A673 (cell line): ENCODE results near the gene ITIH6. TPM values are rescaled to one million over a fixed set of nuclear protein-coding genes. Genes with fewer than 3 reads are reported as not detected.

Experiments used
- BruUV-seq: library from RNA; stranded (reverse); fragments of 400-500 nt; replicated peaks from 2 replicates; lab custom pipeline; 2021; lab: Mats Ljungman, UMichigan
- CTCF ChIA-PET: fragments of 300-600 bp; sonication (Branson Sonifier 250); formaldehyde crosslinking; loops from one replicate; lab custom pipeline; 2022; ENCODE audit warnings: antibody characterized with exemption; lab: Charles Lee
- POLR2A ChIA-PET: fragments of 300-600 bp; sonication (Branson Sonifier 250); formaldehyde crosslinking; loops from one replicate; lab custom pipeline; 2022; ENCODE audit warnings: antibody characterized with exemption; ENCODE audit not compliant: low non-redundant PET; lab: Charles Lee
- DNase-seq: peaks from one replicate; pipeline ENCODE4 v3.0.0-alpha.2; 2015; ENCODE audit warnings: low spot score
- H3K27ac ChIP-seq: fragments of 200-600 bp; sonication (generic); 2 replicates; pipeline ENCODE4 v1.5.1; 2016; ENCODE audit warnings: mixed run types, low read depth, mild to moderate bottlenecking, mixed read lengths, antibody characterized with exemption, low read length; ENCODE audit not compliant: poor library complexity, severe bottlenecking
- H3K27me3 ChIP-seq: fragments of 200-600 bp; sonication (generic); replicated peaks from 2 replicates; pipeline ENCODE4 v1.6.1; 2017; ENCODE audit warnings: mixed run types, low read depth, mild to moderate bottlenecking, mixed read lengths, antibody characterized with exemption, low read length; ENCODE audit not compliant: insufficient read depth, poor library complexity
- H3K36me3 ChIP-seq: fragments of 200-600 bp; sonication (generic); 2 replicates; pipeline ENCODE4 v1.6.1; 2016; ENCODE audit warnings: mixed run types, mild to moderate bottlenecking, mixed read lengths, antibody characterized with exemption, low read length; ENCODE audit not compliant: insufficient read depth, poor library complexity, severe bottlenecking
- H3K4me1 ChIP-seq: fragments of 200-600 bp; sonication (generic); 2 replicates; pipeline ENCODE4 v1.6.1; 2017; ENCODE audit warnings: mixed run types, mild to moderate bottlenecking, mixed read lengths, antibody characterized with exemption, low read length; ENCODE audit not compliant: insufficient read depth, poor library complexity, severe bottlenecking
- H3K4me3 ChIP-seq: fragments of 200-600 bp; sonication (generic); 2 replicates; pipeline ENCODE4 v1.5.1; 2016; ENCODE audit warnings: low read depth, mixed run types, mild to moderate bottlenecking, mixed read lengths, low read length; ENCODE audit not compliant: poor library complexity, severe bottlenecking
- H3K9me3 ChIP-seq: fragments of 200-600 bp; sonication (generic); 2 replicates; pipeline ENCODE4 v1.6.1; 2016; ENCODE audit warnings: mixed run types, low read depth, mild to moderate bottlenecking, mixed read lengths, antibody characterized with exemption, low read length; ENCODE audit not compliant: poor library complexity, severe bottlenecking
- EZH2 ChIP-seq: fragments of 200-600 bp; sonication (generic); IDR thresholded peaks from 2 replicates; pipeline ENCODE4 v1.6.1; 2017; ENCODE audit warnings: borderline replicate concordance, low read depth, mild to moderate bottlenecking, mixed read lengths, antibody characterized with exemption, low read length; ENCODE audit not compliant: poor library complexity, severe bottlenecking
- intact Hi-C: fragments of 100-400 bp; cut with micrococcal nuclease; formaldehyde crosslinking; loops from one replicate; pipeline ENCODE4 v1.10.0; 2022; ENCODE audit not compliant: unreplicated experiment
- total RNA-seq: library from RNA; stranded (reverse); gene quantifications from 2 replicates; pipeline ENCODE4 v1.2.3, GENCODE V29; 2021
- TF ChIP-seq, protein P1 (sequence below): fragments of 300-800, 200-600 bp; sonication (generic); conservative IDR thresholded peaks from 2 replicates; pipeline ENCODE4 v1.5.1; 2017; ENCODE audit warnings: low read depth, mild to moderate bottlenecking, antibody characterized with exemption, low read length, moderate library complexity, mixed read lengths

Gene ITIH6
- total RNA-seq, 1 experiment from 2014 or later, result not detected

DNA sequence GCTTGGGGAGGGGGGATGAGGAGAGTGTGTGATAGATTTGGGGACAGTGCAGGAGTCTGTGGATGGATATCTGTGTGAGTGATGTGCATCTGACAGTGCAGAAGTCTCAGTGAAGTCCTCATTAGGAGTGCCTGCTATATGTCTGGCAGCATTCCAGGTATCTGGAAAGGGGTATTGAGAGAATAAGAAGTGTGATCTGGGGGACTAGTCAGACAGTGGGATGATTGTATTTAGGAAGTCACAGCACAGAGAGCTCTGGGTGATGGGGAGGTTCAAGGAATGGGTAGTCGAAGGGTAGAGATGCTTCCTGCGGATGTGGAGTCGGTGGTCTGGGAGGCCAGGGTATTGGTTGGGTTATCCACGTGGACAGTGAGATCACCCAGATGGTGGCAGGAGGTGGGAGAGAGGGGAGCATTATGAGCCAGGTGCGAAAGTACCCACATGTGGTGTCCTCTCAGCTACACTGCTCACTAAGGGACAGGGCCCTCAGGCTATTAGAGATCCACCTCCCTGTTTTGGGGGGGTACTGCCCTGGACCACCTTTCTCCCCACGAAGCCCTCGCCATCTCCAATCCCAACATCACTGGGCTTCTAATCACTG is 19.3 kb upstream of the ITIH6 start:
- no peak for TF ChIP-seq EZH2
- TF ChIP-seq, protein P1, sequence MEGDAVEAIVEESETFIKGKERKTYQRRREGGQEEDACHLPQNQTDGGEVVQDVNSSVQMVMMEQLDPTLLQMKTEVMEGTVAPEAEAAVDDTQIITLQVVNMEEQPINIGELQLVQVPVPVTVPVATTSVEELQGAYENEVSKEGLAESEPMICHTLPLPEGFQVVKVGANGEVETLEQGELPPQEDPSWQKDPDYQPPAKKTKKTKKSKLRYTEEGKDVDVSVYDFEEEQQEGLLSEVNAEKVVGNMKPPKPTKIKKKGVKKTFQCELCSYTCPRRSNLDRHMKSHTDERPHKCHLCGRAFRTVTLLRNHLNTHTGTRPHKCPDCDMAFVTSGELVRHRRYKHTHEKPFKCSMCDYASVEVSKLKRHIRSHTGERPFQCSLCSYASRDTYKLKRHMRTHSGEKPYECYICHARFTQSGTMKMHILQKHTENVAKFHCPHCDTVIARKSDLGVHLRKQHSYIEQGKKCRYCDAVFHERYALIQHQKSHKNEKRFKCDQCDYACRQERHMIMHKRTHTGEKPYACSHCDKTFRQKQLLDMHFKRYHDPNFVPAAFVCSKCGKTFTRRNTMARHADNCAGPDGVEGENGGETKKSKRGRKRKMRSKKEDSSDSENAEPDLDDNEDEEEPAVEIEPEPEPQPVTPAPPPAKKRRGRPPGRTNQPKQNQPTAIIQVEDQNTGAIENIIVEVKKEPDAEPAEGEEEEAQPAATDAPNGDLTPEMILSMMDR, result no peak
- ChIA-PET CTCF (no interaction called here), POLR2A (no interaction called here)
- H3K27ac ChIP-seq, result no peak overlapping the region
- no TSS peak for BruUV-seq
- intact Hi-C loops, result no loop called here
- H3K36me3 ChIP-seq, result peaks cover 27% of the 10 kb centered on the region
- H3K27me3 ChIP-seq, result no peaks in the 10 kb centered on the region
- no peaks in the 10 kb centered on the region for H3K9me3 ChIP-seq
- H3K4me3 ChIP-seq, result no peak overlapping the region
- DNase-seq, result no peak
- no peaks in the 10 kb centered on the region for H3K4me1 ChIP-seq

DNA sequence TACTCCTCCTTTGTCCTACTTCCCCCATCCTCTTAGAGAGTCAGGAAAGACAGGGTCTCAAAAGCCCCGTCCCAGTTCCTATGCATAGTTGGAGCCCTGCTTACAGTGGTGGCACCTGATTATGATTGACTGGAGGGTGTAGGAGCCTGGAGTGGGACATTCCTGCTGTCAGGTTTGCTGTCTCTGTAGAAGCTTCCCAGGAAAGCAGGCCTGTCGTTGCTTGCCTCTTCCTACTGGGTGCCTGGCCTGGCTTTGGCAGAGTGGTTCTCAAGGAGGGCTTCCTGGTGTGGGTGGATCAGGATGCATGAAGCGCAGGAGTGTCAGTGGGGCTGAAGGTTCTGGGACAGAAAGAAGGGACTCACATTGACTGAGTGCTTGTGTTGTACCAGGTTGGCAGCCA is 14.3 kb upstream of the ITIH6 start:
- ChIA-PET CTCF (no interaction called here), POLR2A (no interaction called here)
- Histone ChIP-seq H3K27me3 (no peaks in the 10 kb centered on the region), H3K4me3 (no peak overlapping the region), H3K27ac (no peak overlapping the region), H3K36me3 (peaks cover 53% of the 10 kb centered on the region), H3K4me1 (peaks cover under 1% of the 10 kb centered on the region), H3K9me3 (no peaks in the 10 kb centered on the region)
- no TSS peak for BruUV-seq
- no peak for TF ChIP-seq EZH2
- TF ChIP-seq, protein P1, result no peak
- DNase-seq, result no peak
- intact Hi-C loops, result no loop called here

DNA sequence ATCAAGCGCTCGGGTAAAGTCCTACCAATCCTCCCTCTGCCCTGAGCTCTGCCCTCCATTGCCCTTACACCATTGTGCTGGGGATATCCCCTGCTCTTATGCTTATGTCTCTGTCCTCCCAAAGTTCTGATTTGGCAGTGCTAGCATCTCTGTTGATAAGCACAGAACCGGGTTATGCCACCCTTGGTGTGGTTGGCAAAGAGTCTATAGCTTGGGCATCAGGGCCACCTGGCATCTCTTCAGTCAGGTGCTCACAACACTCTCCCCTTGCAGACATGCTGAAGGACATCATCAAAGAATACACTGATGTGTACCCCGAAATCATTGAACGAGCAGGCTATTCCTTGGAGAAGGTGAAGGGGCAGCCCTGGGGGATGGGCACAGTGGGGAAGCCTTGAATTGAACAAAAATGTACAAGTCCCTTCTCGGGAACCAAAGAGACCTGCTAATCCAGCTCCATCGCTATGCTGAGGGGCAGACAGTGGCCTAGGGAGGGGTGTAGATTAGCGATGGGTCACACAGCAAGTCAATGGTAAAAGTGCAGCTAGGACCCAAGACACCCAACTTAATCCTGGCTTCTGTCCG is 13.3 kb upstream of the ITIH6 start:
- ChIA-PET POLR2A (no interaction called here), CTCF (no interaction called here)
- DNase-seq, result no peak
- H3K4me1 ChIP-seq, result peaks cover 3% of the 10 kb centered on the region
- intact Hi-C loops, result no loop called here
- no peak for TF ChIP-seq EZH2
- TF ChIP-seq, protein P1, result no peak
- H3K27me3 ChIP-seq, result no peaks in the 10 kb centered on the region
- peaks cover 53% of the 10 kb centered on the region for H3K36me3 ChIP-seq
- H3K4me3 ChIP-seq, result no peak overlapping the region
- no TSS peak for BruUV-seq
- no peaks in the 10 kb centered on the region for H3K9me3 ChIP-seq
- no peak overlapping the region for H3K27ac ChIP-seq
